Calu3 (cell line): ENCODE results near the gene IDNK. TPM values are rescaled to one million over a fixed set of nuclear protein-coding genes. Genes with fewer than 3 reads are reported as not detected.

ENCODE experiments used
- BruUV-seq: library from RNA; stranded (reverse); fragments of 400-500 nt; replicated peaks from 2 replicates; lab custom pipeline; 2021; lab: Mats Ljungman, UMichigan
- CTCF ChIA-PET: fragments of 300-600 bp; sonication (Branson Sonifier 250); formaldehyde crosslinking; loops from one replicate; lab custom pipeline; 2022; ENCODE audit warnings: antibody characterized with exemption; lab: Charles Lee
- DNase-seq: peaks from one replicate; pipeline ENCODE4 v3.0.0; 2022
- H3K27ac Mint-ChIP-seq: one replicate; pipeline ENCODE4 v1.8.0; 2022; ENCODE audit warnings: mixed read lengths; ENCODE audit not compliant: unreplicated experiment
- H3K27me3 Mint-ChIP-seq: one replicate; pipeline ENCODE4 v1.8.0; 2022; ENCODE audit warnings: mixed read lengths; ENCODE audit not compliant: unreplicated experiment
- H3K36me3 Mint-ChIP-seq: one replicate; pipeline ENCODE4 v1.8.0; 2022; ENCODE audit warnings: mild to moderate bottlenecking, moderate library complexity, mixed read lengths; ENCODE audit not compliant: insufficient read depth, unreplicated experiment
- H3K4me1 Mint-ChIP-seq: one replicate; pipeline ENCODE4 v1.8.0; 2022; ENCODE audit warnings: mild to moderate bottlenecking, low read depth, mixed read lengths; ENCODE audit not compliant: unreplicated experiment
- H3K4me3 Mint-ChIP-seq: one replicate; pipeline ENCODE4 v1.8.0; 2022; ENCODE audit warnings: mild to moderate bottlenecking, low read depth, moderate library complexity, mixed read lengths; ENCODE audit not compliant: unreplicated experiment
- H3K9me3 Mint-ChIP-seq: one replicate; pipeline ENCODE4 v1.8.0; 2022; ENCODE audit warnings: low read depth, mixed read lengths; ENCODE audit not compliant: unreplicated experiment
- intact Hi-C: fragments of 100-400 bp; cut with micrococcal nuclease; formaldehyde crosslinking; loops from one replicate; pipeline ENCODE4 v1.10.0; 2022; ENCODE audit not compliant: unreplicated experiment
- total RNA-seq: library from RNA; stranded (reverse); gene quantifications from 2 replicates; pipeline ENCODE4 v1.2.3, GENCODE V29; 2022
- TF ChIP-seq, protein P1 (sequence below): fragments of 200-600 bp; IDR thresholded peaks from one replicate; pipeline ENCODE4 v1.8.0; 2022; ENCODE audit warnings: antibody characterized with exemption; ENCODE audit not compliant: unreplicated experiment

IDNK gene
- total RNA-seq, 1 experiment from 2014 or later, result 4.2 TPM

DNA sequence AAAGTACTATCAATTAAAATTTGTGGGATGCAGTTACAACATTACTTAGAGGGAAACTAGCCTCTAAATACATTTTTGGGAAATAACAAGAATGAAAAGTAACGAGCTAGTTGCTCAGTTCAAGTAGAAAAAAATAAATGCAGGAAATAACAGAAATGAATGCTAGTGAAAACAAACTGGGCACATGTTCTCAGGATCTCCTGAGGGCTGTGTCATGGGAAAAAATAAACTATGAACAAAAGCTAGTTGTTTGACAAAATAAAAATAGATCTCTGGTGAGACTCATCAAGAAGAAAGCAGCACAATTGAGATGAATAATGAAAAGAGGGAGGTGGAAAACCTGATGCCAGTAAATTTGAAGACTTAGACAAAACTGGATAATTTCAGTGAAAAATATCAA lies 16.3 kb downstream of the IDNK start:
- no peaks in the 10 kb centered on the region for H3K9me3 Mint-ChIP-seq
- TF ChIP-seq, protein P1, sequence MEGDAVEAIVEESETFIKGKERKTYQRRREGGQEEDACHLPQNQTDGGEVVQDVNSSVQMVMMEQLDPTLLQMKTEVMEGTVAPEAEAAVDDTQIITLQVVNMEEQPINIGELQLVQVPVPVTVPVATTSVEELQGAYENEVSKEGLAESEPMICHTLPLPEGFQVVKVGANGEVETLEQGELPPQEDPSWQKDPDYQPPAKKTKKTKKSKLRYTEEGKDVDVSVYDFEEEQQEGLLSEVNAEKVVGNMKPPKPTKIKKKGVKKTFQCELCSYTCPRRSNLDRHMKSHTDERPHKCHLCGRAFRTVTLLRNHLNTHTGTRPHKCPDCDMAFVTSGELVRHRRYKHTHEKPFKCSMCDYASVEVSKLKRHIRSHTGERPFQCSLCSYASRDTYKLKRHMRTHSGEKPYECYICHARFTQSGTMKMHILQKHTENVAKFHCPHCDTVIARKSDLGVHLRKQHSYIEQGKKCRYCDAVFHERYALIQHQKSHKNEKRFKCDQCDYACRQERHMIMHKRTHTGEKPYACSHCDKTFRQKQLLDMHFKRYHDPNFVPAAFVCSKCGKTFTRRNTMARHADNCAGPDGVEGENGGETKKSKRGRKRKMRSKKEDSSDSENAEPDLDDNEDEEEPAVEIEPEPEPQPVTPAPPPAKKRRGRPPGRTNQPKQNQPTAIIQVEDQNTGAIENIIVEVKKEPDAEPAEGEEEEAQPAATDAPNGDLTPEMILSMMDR, result no peak
- BruUV-seq, result no TSS peak
- no peaks in the 10 kb centered on the region for H3K4me1 Mint-ChIP-seq
- H3K27ac Mint-ChIP-seq, result no peak overlapping the region
- CTCF ChIA-PET, result no interaction called here
- H3K4me3 Mint-ChIP-seq, result no peak overlapping the region
- no peak for DNase-seq
- intact Hi-C loops, result no loop called here
- H3K36me3 Mint-ChIP-seq, result no peaks in the 10 kb centered on the region
- no peaks in the 10 kb centered on the region for H3K27me3 Mint-ChIP-seq

DNA sequence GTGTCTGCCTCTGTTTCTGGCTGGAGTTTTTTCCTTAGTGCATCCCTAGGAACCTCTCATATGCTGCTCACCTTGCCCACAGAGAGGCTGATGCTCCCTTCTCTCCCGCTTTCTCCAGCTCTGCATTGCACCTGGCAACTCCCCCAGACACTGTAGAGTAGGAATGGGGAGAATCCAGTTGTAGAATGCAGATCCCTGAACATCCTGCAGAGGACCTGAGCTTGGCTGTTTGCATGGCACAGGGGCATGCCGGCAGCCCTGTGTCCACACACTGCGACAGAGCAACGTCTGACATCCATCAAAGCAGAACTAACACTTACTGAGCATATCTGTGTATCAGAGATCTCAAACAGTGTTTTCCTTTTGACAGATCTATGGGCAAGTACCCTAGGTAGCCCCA lies 19.9 kb downstream of the IDNK start:
- Mint-ChIP-seq H3K36me3 (no peaks in the 10 kb centered on the region), H3K4me1 (no peaks in the 10 kb centered on the region), H3K9me3 (no peaks in the 10 kb centered on the region), H3K27me3 (no peaks in the 10 kb centered on the region), H3K4me3 (no peak overlapping the region), H3K27ac (no peak overlapping the region)
- intact Hi-C loops, result no loop called here
- CTCF ChIA-PET, result no interaction called here
- TF ChIP-seq, protein P1, result no peak
- DNase-seq, result no peak
- no TSS peak for BruUV-seq

DNA sequence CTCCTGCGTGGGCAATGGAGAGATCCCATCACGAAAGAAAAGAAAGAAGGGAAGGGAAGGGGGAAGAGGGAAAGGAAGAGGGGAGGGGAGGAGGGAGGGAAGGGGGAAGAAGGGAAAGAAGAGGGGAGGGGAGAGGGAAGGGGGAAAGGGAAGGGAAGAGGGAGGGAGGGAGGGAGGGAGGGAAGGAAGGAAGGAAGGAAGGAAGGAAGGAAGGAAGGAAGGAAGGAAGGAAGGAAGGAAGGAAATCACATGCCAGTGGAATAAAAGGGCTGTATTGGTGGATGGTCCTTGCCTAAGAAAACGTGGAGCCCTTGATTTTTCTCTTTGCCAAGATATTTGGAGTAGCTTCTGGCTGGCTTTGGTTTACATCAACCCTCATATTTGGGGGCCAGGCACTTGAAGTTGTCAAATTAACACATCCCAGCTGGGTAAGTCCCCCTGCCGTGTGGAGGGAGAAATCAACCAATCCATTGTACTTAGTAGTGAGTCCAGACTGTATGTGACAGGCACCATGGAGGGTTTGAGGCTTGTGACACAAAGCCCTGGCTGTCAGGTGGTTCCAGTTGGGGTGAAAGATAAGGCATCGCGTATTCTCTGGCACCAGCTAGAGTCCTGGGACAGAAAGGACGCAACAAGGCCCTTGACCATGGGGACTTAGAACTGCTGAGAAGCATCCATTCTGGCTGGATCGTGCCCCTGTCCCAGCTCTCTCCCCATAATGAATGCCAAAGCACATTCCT lies 23.7 kb downstream of the IDNK start:
- no peaks in the 10 kb centered on the region for H3K9me3 Mint-ChIP-seq
- TF ChIP-seq, protein P1, result no peak
- H3K4me3 Mint-ChIP-seq, result no peak overlapping the region
- CTCF ChIA-PET, result no interaction called here
- H3K27ac Mint-ChIP-seq, result no peak overlapping the region
- DNase-seq, result no peak
- intact Hi-C loops, result no loop called here
- no TSS peak for BruUV-seq
- no peaks in the 10 kb centered on the region for H3K27me3 Mint-ChIP-seq
- H3K36me3 Mint-ChIP-seq, result peaks cover 13% of the 10 kb centered on the region
- H3K4me1 Mint-ChIP-seq, result no peaks in the 10 kb centered on the region

DNA sequence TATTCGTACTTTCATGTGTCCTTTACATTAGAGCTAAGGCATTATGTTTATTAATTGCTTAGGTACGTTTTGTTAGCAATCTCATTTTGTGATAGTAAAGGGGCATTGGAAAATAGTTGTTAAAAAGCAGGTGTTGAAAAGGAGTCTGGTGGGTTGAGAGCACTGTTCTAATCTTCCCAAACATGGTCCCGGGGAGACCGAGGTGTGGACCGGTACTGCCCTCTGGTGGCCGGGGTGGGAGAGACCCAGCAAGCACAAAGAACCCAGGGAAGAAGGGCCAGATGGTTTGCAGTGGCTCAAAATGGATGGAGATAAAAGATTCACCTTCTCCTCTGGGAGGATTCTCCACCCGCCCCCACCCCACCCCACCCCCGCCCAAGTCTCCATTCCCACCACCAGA lies 26.1 kb downstream of the IDNK start:
- no peaks in the 10 kb centered on the region for H3K4me1 Mint-ChIP-seq
- DNase-seq, result peak; percentile 73

More for the DNA sequence above, 26.1 kb downstream of the IDNK start:
- Mint-ChIP-seq H3K9me3 (no peaks in the 10 kb centered on the region), H3K36me3 (peaks cover 13% of the 10 kb centered on the region), H3K27ac (no peak overlapping the region), H3K4me3 (no peak overlapping the region), H3K27me3 (no peaks in the 10 kb centered on the region)
- intact Hi-C loops, result no loop called here
- no TSS peak for BruUV-seq
- CTCF ChIA-PET, result interaction anchor here (0.5 to 1.2 kb wide), 5 partner anchors 13 to 429 kb away, joined by 3 to 6 read pairs (median 3); partner anchors contain the start of gene IDNK
- TF ChIP-seq, protein P1, result peak; percentile 66
